Non-pigmented ciliary epithelial cell (primary cell): ENCODE results near the gene IL1RAP.

Experiments
- DNase-seq: peaks from one replicate; pipeline ENCODE4 v3.0.0-alpha.2; 2010; ENCODE audit warnings: low read depth

Gene IL1RAP

DNA sequence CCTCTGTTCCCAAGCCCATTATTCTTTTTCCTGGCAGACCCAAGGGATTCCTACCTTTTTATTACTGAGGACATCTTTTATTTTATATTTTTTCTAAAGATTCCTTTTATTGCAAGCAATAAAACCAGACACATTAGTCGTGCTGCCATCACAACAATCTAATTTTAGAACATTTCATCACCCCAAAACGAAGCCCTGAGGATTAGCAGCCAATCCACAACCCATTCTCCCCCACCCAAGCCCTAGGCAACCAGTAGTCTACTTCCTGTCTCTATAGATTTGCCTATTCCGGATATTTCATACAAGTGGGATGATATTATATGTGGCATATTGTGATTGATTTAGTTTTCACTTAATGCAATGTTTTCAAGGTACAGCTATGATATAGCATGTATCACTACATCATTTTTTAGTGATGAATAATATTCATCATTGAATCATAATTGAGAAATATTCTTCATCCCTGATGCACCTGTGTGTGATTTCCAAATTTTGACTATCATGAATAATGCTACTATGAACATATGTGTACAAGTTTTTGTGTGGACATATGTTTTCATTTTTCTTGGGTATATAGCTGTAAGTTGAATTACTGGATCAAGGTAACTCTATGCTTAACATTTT lies 65.7 kb downstream of the IL1RAP start:
- DNase-seq, result no peak

DNA sequence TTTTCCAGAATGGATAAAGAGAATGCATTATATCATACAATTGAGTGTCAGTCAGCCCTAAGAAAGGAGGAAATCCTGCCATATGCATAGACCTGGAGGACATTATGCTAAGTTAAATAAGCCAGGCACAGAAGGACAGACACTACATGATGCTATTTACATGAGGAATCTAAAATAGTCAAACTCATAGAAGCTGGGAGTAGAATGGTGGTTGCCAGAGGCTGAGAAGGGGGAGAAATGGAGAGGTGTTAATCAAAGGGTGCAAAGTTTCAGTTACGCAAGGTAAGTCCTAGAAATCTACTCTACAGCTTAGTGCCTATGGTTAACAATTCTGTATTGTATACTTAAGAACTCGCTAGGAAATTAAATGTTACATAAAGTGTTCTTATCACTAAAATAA lies 66.5 kb downstream of the IL1RAP start:
- DNase-seq, result no peak

GRCh38 chr3:190581041-190581541 lies 67.2 kb downstream of the IL1RAP start:
- DNase-seq, result no peak

GRCh38 chr3:190582667-190583066 lies 68.8 kb downstream of the IL1RAP start:
- no peak for DNase-seq

GRCh38 chr3:190585805-190586630 lies 72.1 kb downstream of the IL1RAP start:
- DNase-seq, result peak; percentile 89

DNA sequence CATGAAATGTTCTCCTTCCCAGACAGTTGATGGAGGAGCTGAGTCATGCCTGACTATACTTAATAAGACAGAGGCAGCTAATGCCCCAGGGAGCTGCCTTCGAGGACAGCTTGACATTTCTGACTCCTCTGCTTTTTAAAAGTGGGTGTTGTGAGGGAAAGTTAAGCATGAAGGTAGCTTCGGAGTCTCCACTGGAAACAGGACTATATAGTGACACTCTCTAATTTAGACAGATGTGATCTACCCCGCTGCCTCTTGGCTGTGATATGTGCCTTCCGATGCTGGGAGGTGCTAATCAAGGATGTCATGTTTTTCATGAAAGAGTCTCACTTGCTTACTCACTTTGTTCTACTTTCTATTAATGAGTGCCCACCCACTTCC lies 72.7 kb downstream of the IL1RAP start:
- no peak for DNase-seq

GRCh38 chr3:190588570-190588969 lies 74.7 kb downstream of the IL1RAP start:
- no peak for DNase-seq

GRCh38 chr3:190589326-190589725 lies 75.4 kb downstream of the IL1RAP start:
- no peak for DNase-seq

GRCh38 chr3:190591080-190591479 lies 77.2 kb downstream of the IL1RAP start:
- no peak for DNase-seq

DNA sequence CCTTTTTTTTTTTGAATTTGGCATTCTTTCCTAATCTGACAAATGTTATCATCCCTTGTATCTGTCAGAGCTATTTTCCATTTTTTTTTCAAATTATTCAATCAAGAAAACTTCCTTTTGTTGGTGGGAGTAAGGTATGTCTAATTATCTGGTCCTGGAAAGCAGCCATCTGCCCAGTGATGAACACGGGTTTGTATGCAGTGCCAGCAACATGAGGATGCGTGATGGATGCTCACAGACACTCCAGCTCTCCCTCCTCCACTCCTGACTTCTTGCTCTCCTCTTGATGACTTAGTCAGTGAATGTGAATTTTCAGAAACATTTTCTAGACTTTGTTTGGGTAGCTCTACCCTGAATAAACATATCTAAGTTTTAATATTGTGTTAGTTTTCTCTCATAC lies 79.2 kb downstream of the IL1RAP start:
- DNase-seq, result no peak

DNA sequence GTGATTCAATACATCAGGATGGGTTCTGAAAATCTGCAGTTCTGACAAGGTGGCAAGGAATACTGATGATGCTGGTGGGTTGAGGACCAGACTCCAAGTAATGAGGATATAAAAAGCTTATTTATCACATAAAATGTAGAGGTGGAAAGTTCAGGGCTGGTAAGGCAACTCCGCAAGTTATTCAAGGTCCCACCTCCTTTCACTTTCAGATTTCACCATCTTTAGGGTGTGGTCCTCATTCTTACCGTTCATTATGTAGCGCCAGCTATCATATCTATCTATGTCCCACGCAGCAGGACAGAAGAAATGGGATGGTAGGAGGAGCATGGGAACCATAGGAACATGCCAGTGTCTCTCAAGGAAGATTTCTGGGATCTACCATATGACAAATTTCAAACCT lies 80.3 kb downstream of the IL1RAP start:
- DNase-seq, result no peak

DNA sequence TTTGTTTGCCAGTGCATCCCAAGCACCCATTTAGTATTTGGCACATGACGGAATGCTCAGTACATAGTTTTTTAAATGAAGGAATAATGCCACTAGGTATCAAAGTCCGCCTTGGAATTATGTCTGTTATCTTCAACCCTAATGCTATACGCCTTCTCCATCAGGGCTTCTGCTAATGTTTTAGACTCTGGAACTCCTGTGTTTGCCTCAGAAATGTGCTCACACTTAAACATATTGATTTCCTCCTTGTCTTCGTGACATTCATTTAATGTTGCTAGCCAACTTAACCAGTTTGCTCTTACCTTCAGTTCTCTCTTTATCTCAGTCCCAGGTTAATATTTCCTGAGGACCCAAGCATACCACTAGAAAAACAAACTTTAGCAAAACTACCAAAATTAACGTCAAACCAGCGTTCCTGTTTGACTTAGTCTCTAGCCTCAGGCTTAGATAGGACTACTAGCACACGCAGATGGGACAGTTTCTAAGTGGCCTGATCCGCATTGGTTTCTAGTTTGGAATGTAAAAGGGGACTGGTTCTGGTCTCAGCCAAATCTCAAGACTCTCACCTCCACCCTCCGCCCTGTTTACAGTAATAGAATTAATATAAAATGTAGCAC lies 81.4 kb downstream of the IL1RAP start:
- DNase-seq, result no peak

- no peak for DNase-seq
These were observed 81.9 kb downstream of the IL1RAP start for GRCh38 chr3:190595807-190596206.

DNA sequence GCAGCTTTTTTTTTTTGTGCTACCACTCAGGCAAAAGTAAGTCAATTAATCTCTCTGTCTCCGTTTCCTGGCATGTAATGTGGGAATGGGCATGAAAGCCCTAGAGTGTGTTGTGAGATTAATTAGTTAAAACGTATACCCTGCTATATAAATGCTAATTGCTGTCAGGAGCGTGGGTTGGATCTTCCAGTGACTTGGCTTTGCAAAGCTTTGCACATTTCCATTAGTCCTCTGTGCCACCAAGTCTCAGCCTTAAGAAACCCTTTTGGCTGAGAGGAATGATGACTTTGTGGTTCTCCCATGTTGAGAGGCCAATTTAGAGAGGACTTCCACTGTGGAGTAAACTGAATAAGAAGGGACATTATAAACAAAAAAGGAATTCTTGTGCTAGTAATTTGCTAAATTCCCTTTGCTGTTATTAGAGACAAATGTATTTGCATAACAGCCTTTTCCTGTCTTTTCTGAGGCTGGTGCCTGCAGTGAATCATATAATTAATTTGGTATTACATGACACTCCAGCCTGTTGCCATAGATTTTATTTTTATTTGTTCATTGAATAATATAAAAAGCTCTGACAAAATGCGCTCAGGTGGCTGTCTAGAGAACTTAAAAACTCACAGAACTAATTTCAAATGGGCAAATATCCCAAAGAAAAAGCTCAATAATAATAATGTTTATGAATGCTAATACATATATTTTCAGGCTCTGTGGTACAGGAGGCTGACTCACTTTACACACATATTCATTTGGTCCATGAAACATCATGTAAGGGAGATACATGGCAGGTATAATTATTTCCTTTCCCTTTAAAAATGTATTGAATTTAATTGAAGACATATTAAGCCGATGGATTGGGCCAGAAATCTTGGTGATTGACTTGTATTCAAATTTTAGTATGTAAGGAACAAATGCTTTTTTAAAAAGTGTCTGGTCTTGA lies 82.7 kb downstream of the IL1RAP start:
- DNase-seq, result no peak

DNA sequence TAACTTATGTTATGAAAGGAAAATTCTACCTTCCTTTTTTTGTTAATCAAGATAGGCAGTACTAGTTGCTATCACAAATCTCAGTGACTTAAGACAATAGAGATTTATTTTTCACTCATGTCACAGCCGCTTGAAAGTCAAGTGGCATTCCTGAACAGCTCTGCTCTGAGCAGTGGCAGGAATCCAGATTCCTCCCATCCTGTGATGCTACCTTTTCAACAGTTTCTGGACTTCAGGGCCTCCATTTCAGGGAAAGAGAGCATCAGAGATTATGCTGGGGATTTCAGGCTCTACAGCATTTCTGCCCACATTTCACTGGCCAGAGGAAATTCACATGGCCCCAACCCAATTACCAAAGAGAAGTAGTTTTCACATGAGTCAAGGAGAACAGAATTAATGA lies 83.4 kb downstream of the IL1RAP start:
- no peak for DNase-seq

GRCh38 chr3:190601622-190602021 lies 87.7 kb downstream of the IL1RAP start:
- no peak for DNase-seq

DNA sequence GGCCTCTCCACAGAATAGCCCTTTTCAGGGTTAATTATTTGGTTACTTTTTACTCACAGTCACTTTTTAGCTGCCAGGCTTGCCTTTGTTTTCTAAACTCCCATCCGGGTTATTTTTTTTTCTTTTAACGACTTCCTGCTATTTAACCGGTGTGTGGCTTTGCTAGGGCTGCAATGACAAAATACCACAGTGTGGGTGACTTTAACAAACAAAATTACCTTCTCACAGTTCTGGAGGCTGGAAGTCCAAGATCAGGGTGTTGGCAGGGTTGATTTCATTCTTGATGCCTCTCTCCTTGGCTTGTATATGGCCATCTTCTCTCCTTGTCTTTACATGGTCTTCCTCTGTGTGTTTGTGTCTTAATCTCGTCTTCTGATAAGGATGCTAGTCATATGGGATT lies 91.5 kb downstream of the IL1RAP start:
- no peak for DNase-seq

DNA sequence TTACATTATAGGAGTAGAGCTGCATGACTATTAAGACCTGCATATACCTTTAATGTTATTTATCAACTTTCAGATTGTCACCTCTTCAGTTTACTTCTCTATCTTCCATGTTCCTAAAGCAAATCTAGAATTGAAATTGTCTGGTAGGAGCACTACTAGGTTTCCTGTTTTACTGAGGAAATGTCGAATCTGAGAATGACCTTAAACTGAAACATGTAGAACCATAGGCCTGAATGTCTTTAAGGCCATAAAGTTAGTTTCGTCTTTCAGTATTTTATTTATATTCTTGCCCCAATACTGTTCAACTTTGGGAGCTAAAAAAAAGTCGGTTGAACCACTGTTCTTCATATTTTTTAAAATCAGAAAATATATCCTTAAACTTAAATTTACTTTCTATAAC lies 92.7 kb downstream of the IL1RAP start:
- DNase-seq, result no peak

- DNase-seq, result no peak
These were observed 93.1 kb downstream of the IL1RAP start for GRCh38 chr3:190607021-190607420.

DNA sequence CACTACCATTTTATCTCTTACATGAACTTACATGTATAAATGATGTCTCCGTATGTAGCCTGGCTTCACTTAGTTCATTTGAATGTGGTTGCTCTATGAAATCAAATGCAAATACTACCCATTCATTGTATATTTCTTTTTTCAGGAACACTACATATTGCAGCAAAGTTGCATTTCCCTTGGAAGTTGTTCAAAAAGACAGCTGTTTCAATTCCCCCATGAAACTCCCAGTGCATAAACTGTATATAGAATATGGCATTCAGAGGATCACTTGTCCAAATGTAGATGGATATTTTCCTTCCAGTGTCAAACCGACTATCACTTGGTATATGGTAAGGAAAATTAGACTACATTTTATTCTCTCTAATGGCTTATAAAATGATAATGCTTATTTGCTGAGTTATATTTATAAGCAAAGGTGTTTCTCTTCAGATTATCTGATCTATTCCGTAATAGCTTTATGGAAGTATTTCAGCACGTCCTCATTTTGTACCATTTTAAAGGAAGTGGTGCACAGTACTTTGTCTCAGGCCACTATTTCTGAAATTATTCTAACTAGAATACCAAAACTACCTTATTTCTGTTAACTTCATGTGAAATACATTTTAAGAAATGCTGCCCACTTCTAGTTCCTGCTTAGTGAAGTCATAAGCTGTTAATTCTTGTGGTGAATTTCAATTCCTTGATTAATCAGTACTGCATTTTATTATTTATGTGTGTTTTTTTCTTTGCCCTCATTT lies 95.1 kb downstream of the IL1RAP start:
- no peak for DNase-seq
